ENCODE measurements around the gene CHRNA3.

DNA sequence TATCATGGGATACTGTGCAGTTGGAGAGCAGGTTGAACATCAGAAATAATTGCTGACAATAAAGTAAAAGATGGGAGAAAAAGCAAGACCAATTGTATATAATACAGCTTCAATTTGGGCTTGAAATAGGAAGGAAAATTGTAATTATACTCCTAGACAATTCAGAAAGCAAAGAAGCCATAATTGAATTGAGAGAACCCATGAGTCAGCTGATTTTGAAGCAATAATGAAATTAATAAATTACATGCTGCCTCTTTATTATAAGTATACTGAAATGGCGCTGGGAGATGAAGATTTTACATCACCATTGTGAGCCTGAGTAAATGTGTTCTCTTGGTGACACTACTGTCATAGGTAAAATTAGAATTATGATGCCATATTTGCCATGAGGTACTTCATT is 23.2 kb downstream of the CHRNA3 start:
- TF ChIP-seq, protein P1, sequence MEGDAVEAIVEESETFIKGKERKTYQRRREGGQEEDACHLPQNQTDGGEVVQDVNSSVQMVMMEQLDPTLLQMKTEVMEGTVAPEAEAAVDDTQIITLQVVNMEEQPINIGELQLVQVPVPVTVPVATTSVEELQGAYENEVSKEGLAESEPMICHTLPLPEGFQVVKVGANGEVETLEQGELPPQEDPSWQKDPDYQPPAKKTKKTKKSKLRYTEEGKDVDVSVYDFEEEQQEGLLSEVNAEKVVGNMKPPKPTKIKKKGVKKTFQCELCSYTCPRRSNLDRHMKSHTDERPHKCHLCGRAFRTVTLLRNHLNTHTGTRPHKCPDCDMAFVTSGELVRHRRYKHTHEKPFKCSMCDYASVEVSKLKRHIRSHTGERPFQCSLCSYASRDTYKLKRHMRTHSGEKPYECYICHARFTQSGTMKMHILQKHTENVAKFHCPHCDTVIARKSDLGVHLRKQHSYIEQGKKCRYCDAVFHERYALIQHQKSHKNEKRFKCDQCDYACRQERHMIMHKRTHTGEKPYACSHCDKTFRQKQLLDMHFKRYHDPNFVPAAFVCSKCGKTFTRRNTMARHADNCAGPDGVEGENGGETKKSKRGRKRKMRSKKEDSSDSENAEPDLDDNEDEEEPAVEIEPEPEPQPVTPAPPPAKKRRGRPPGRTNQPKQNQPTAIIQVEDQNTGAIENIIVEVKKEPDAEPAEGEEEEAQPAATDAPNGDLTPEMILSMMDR (IDR thresholded peaks at IDR 0.05; ENCODE audit: insufficient read depth, low read length, poor library complexity, severe bottlenecking) = no peak
- TF ChIP-seq EZH2phosphoT487 (conservative IDR thresholded peaks at IDR 0.05; ENCODE audit: low read length) = no peak
